Hepatocyte (in vitro differentiated cells): ENCODE measurements around the gene MUC5B.

Experiments
- EZH2 ChIP-seq: fragments of 200-600 bp; sonication (generic); IDR thresholded peaks from 2 replicates; pipeline ENCODE4 v1.6.1; 2016; ENCODE audit warnings: antibody characterized with exemption, mild to moderate bottlenecking, borderline replicate concordance
- TF ChIP-seq, protein P1 (sequence below): fragments of 200-600 bp; sonication (generic); IDR thresholded peaks from 2 replicates; pipeline ENCODE4 v1.5.1; 2016; ENCODE audit warnings: antibody characterized with exemption, mild to moderate bottlenecking; ENCODE audit not compliant: poor library complexity

DNA sequence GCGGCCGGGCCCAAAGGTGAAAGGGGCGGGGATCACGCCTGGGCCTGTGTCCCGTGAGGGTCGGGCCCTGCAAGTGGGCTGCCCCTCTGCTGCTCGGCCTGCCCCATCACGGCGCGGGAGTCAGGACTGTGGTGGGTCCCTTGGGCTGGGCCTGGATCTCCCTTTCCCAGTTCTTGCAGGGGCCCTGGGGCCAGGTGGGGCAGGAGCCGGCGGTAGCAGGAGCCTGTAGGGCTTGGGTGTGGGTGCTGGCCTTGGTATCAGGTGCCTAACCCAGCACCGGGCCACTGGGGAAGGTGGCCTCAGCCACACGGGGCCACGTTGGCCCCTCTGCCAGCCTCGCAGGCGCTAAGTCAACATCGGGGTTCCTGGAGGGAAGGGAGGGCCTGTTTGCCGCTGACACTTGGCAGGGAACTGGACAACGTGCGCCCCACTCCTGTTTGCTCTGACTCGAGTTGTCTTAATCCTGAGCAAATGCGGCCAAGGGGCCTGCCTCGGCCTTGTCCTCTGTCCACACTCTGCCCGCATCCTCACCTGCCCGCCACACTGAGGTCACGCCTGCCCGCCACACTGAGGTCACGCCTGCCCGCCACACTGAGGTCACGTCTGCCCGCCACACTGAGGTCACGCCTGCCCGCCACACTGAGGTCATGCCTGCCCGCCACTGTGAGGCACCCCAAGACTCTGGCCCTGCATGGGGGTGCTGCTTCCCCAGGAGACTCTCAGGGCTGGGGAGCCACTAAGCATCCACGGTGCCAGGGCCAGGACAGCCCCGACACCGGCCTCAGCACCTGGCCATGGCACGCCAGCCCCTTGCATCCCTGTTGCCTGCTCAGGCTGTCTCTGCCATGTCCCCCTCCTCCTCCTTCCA is 14.2 kb upstream of the MUC5B start:
- TF ChIP-seq, protein P1, sequence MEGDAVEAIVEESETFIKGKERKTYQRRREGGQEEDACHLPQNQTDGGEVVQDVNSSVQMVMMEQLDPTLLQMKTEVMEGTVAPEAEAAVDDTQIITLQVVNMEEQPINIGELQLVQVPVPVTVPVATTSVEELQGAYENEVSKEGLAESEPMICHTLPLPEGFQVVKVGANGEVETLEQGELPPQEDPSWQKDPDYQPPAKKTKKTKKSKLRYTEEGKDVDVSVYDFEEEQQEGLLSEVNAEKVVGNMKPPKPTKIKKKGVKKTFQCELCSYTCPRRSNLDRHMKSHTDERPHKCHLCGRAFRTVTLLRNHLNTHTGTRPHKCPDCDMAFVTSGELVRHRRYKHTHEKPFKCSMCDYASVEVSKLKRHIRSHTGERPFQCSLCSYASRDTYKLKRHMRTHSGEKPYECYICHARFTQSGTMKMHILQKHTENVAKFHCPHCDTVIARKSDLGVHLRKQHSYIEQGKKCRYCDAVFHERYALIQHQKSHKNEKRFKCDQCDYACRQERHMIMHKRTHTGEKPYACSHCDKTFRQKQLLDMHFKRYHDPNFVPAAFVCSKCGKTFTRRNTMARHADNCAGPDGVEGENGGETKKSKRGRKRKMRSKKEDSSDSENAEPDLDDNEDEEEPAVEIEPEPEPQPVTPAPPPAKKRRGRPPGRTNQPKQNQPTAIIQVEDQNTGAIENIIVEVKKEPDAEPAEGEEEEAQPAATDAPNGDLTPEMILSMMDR: no peak
- TF ChIP-seq EZH2: no peak
